ENCODE measurements around the gene HHIPL1.

Gene HHIPL1

DNA sequence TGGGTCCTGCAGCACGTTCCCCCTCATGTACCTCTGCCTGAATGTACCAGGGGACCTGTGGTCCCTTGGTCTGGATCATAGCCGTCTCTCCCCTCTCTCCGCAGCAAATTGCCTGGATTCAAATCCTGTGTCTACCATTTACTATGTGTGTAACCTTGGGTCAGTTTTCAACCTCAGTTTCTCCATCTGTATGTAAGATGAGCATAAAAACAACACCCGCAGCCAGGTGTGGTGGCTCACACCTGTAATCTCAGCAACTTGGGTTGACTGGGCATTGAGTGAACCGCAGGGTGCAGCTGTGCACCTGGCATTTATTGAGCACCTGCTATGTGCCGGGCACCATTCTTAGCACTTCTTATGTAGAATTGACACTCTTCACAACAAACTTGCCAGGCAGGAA lies 53.3 kb downstream of the HHIPL1 start:
- TF ChIP-seq SPI1 (IDR thresholded peaks at IDR 0.05; ENCODE audit: borderline replicate concordance, low read depth), result no peak
- TF ChIP-seq POLR2AphosphoS5 (IDR thresholded peaks at IDR 0.05; ENCODE audit: low read depth), result no peak
- TF ChIP-seq GABPA (IDR thresholded peaks at IDR 0.05; ENCODE audit: low read depth), result no peak
- TF ChIP-seq, protein P1, sequence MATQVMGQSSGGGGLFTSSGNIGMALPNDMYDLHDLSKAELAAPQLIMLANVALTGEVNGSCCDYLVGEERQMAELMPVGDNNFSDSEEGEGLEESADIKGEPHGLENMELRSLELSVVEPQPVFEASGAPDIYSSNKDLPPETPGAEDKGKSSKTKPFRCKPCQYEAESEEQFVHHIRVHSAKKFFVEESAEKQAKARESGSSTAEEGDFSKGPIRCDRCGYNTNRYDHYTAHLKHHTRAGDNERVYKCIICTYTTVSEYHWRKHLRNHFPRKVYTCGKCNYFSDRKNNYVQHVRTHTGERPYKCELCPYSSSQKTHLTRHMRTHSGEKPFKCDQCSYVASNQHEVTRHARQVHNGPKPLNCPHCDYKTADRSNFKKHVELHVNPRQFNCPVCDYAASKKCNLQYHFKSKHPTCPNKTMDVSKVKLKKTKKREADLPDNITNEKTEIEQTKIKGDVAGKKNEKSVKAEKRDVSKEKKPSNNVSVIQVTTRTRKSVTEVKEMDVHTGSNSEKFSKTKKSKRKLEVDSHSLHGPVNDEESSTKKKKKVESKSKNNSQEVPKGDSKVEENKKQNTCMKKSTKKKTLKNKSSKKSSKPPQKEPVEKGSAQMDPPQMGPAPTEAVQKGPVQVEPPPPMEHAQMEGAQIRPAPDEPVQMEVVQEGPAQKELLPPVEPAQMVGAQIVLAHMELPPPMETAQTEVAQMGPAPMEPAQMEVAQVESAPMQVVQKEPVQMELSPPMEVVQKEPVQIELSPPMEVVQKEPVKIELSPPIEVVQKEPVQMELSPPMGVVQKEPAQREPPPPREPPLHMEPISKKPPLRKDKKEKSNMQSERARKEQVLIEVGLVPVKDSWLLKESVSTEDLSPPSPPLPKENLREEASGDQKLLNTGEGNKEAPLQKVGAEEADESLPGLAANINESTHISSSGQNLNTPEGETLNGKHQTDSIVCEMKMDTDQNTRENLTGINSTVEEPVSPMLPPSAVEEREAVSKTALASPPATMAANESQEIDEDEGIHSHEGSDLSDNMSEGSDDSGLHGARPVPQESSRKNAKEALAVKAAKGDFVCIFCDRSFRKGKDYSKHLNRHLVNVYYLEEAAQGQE (IDR thresholded peaks at IDR 0.05; ENCODE audit: insufficient replicate concordance, low read depth), result no peak
- TF ChIP-seq, protein P2, sequence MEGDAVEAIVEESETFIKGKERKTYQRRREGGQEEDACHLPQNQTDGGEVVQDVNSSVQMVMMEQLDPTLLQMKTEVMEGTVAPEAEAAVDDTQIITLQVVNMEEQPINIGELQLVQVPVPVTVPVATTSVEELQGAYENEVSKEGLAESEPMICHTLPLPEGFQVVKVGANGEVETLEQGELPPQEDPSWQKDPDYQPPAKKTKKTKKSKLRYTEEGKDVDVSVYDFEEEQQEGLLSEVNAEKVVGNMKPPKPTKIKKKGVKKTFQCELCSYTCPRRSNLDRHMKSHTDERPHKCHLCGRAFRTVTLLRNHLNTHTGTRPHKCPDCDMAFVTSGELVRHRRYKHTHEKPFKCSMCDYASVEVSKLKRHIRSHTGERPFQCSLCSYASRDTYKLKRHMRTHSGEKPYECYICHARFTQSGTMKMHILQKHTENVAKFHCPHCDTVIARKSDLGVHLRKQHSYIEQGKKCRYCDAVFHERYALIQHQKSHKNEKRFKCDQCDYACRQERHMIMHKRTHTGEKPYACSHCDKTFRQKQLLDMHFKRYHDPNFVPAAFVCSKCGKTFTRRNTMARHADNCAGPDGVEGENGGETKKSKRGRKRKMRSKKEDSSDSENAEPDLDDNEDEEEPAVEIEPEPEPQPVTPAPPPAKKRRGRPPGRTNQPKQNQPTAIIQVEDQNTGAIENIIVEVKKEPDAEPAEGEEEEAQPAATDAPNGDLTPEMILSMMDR (IDR thresholded peaks at IDR 0.05; ENCODE audit: insufficient read depth, low read length), result no peak
- no peak for DNase-seq (ENCODE audit: low read depth in 1 of 2, low spot score in 1 of 2)
- no peak overlapping the region for H3K27ac ChIP-seq (replicated peaks)
- no peak overlapping the region for H3K4me3 ChIP-seq (replicated peaks; ENCODE audit: insufficient read depth, low read length)
- H3K27me3 ChIP-seq (ENCODE audit: insufficient read depth, poor library complexity, severe bottlenecking), result no peaks in the 10 kb centered on the region

DNA sequence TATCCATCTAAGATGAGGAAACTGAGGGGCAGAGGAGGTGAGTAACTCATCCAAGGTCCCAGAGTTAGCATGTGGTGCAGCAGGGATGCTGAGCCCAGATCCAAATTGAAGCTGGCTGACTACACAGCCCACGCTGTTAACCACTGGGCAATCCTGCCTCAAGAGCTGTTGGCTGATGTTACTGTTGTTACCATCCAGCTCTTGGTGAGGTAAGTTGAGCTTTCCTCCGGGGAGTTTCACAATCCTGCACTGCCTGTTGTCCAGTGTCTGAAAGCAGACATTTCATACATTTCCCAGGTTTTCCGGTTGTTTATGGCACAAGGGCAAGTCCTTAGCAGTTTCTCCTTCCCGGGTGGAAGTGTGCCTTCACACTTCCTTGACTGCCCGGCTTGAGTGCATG lies 53.7 kb downstream of the HHIPL1 start:
- TF ChIP-seq, protein P2 (IDR thresholded peaks at IDR 0.05; ENCODE audit: insufficient read depth, low read length), result no peak
- TF ChIP-seq GABPA (IDR thresholded peaks at IDR 0.05; ENCODE audit: low read depth) (no peak), SPI1 (IDR thresholded peaks at IDR 0.05; ENCODE audit: borderline replicate concordance, low read depth) (no peak), POLR2AphosphoS5 (IDR thresholded peaks at IDR 0.05; ENCODE audit: low read depth) (no peak)
- TF ChIP-seq, protein P1 (IDR thresholded peaks at IDR 0.05; ENCODE audit: insufficient replicate concordance, low read depth), result no peak
- Histone ChIP-seq H3K27me3 (ENCODE audit: insufficient read depth, poor library complexity, severe bottlenecking) (no peaks in the 10 kb centered on the region), H3K4me3 (replicated peaks; ENCODE audit: insufficient read depth, low read length) (no peak overlapping the region), H3K27ac (replicated peaks) (no peak overlapping the region)
- no peak for DNase-seq (ENCODE audit: low read depth in 1 of 2, low spot score in 1 of 2)

DNA sequence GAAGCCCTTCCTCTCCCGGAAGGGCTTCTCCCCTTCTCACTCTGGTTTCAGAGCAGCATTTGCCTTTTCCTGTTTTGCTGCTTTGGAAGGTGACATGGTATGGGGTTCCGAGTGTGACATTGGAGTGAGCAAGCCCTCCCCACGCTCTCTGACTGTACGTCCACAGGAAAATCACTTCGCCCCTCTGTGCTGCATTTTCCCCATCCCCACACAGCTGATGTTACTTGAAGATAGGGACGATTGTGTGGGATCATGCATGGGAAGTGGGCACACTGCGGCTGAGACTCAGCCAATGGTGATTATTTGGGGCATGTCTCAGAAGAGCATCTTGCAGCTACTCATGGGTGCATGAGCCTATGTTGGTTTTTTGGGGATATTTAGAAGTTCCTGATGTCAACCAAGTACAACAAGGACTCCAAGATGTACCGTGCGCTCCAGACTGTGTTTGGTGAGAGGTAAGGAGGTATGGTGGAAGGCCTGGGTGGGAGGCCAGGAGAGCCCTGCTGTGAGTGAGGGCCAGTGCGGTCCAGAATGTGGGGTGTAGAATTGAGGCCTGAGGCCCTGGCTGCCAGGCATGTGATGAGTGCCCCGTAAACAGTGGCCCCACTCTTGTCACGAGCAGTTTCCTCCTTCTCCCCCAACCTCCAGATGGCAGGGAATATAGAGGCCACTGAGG lies 54.3 kb downstream of the HHIPL1 start:
- DNase-seq (ENCODE audit: low read depth in 1 of 2, low spot score in 1 of 2), result no peak
- TF ChIP-seq, protein P2 (IDR thresholded peaks at IDR 0.05; ENCODE audit: insufficient read depth, low read length), result no peak
- no peak for TF ChIP-seq SPI1 (IDR thresholded peaks at IDR 0.05; ENCODE audit: borderline replicate concordance, low read depth)

DNA sequence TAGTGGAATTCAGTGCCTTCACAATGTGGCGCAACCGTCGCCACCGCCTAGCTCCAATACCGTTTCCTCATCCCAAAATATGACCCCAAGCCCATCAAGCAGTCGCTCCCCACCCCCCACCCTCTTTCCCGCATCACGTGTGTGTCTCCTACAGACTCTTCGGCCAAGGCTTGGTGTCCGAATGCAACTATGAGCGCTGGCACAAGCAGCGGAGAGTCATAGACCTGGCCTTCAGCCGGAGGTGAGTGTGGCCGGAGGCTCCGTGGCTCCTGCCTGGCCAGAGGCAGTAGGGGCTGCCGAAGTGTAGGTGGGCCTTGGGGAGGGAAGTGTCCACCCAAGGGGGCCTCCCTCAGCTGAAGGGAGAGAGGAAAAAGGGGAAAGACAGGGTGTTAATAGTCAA lies 54.9 kb downstream of the HHIPL1 start:
- Histone ChIP-seq H3K4me3 (replicated peaks; ENCODE audit: insufficient read depth, low read length) (no peak overlapping the region), H3K27ac (replicated peaks) (no peak overlapping the region), H3K27me3 (ENCODE audit: insufficient read depth, poor library complexity, severe bottlenecking) (no peaks in the 10 kb centered on the region)
- no peak for DNase-seq (ENCODE audit: low read depth in 1 of 2, low spot score in 1 of 2)
- TF ChIP-seq GABPA (IDR thresholded peaks at IDR 0.05; ENCODE audit: low read depth) (no peak), POLR2AphosphoS5 (IDR thresholded peaks at IDR 0.05; ENCODE audit: low read depth) (no peak), SPI1 (IDR thresholded peaks at IDR 0.05; ENCODE audit: borderline replicate concordance, low read depth) (no peak)
- TF ChIP-seq, protein P1 (IDR thresholded peaks at IDR 0.05; ENCODE audit: insufficient replicate concordance, low read depth), result no peak
- TF ChIP-seq, protein P2 (IDR thresholded peaks at IDR 0.05; ENCODE audit: insufficient read depth, low read length), result no peak

More for the DNA sequence above, 54.3 kb downstream of the HHIPL1 start:
- Histone ChIP-seq H3K27me3 (ENCODE audit: insufficient read depth, poor library complexity, severe bottlenecking) (no peaks in the 10 kb centered on the region), H3K27ac (replicated peaks) (no peak overlapping the region), H3K4me3 (replicated peaks; ENCODE audit: insufficient read depth, low read length) (no peak overlapping the region)
